Stimulated activated effector memory CD8-positive, alpha-beta T cell treated with anti-CD3 and anti-CD28 coated beads, Interleukin-12 subunit alpha, Interleukin-12 subunit beta, amount 100 ng/mL, for 72 hours (primary cell): ENCODE results near the gene HNRNPA2B1.
A peak's percentile ranks its signal among the peaks of the same experiment; 100 is the strongest.
"Not testable (repeated sequence)": the region's sequence is repeated elsewhere in the genome, so short reads cannot be mapped to it uniquely, and the experiment has no call there.

Source experiments
- ATAC-seq: fragments of 150-1000 bp; cut with Tn5 transposase; 2 replicates; pipeline ENCODE4 v1.10.0; 2021
- DNase-seq, 2 donors: peaks; one replicate each; pipeline ENCODE4 v3.0.0; 2021 to 2022; ENCODE audit warnings: low spot score in 2 of 2
- H3K27ac Mint-ChIP-seq: one replicate; pipeline ENCODE4 v1.8.0; 2022; ENCODE audit warnings: mild to moderate bottlenecking, mixed read lengths
- H3K36me3 Mint-ChIP-seq: one replicate; pipeline ENCODE4 v1.8.0; 2022; ENCODE audit warnings: mild to moderate bottlenecking, mixed read lengths
- H3K4me1 Mint-ChIP-seq: one replicate; pipeline ENCODE4 v1.8.0; 2022; ENCODE audit warnings: mixed read lengths
- H3K4me3 Mint-ChIP-seq: one replicate; pipeline ENCODE4 v1.8.0; 2022; ENCODE audit warnings: mild to moderate bottlenecking, mixed read lengths
- H3K9me3 Mint-ChIP-seq: one replicate; pipeline ENCODE4 v1.8.0; 2022; ENCODE audit warnings: mixed read lengths

The HNRNPA2B1 gene

GRCh38 chr7:26167303-26167934, 33.1 kb downstream of the HNRNPA2B1 start:
- peak overlapping the region; percentile 58 for H3K4me3 Mint-ChIP-seq
- DNase-seq (no peak), ATAC-seq (peak; percentile 89)
- H3K36me3 Mint-ChIP-seq, result peaks cover 29% of the 10 kb centered on the region
- H3K27ac Mint-ChIP-seq, result peak overlapping the region; percentile 92
- no peaks in the 10 kb centered on the region for H3K9me3 Mint-ChIP-seq
- peaks cover 31% of the 10 kb centered on the region for H3K4me1 Mint-ChIP-seq

- peak; percentile 93 for ATAC-seq
- peaks cover 24% of the 10 kb centered on the region for H3K36me3 Mint-ChIP-seq
- peak in 1 of 2 donors; percentile 62 for DNase-seq
Measured at GRCh38 chr7:26166684-26167266, 33.8 kb downstream of the HNRNPA2B1 start.

GRCh38 chr7:26165950-26166683, 34.4 kb downstream of the HNRNPA2B1 start:
- Mint-ChIP-seq H3K4me1 (peaks cover 31% of the 10 kb centered on the region), H3K9me3 (no peaks in the 10 kb centered on the region)
- no peak for ATAC-seq

More at GRCh38 chr7:26166684-26167266, 33.8 kb downstream of the HNRNPA2B1 start:
- Mint-ChIP-seq H3K4me3 (peak overlapping the region; percentile 58), H3K9me3 (no peaks in the 10 kb centered on the region), H3K27ac (peak overlapping the region; percentile 92), H3K4me1 (peaks cover 31% of the 10 kb centered on the region)

GRCh38 chr7:26163804-26164203, 36.7 kb downstream of the HNRNPA2B1 start:
- Mint-ChIP-seq H3K4me1 (peaks cover 45% of the 10 kb centered on the region), H3K36me3 (peaks cover 14% of the 10 kb centered on the region)
- not testable (repeated sequence) for H3K9me3 Mint-ChIP-seq, ATAC-seq, DNase-seq, H3K27ac Mint-ChIP-seq, H3K4me3 Mint-ChIP-seq

More at GRCh38 chr7:26165950-26166683, 34.4 kb downstream of the HNRNPA2B1 start:
- Mint-ChIP-seq H3K4me3 (peak overlapping the region; percentile 58), H3K27ac (peak overlapping the region; percentile 92), H3K36me3 (peaks cover 18% of the 10 kb centered on the region)
- DNase-seq, result no peak

- no peaks in the 10 kb centered on the region for H3K9me3 Mint-ChIP-seq
- no peak overlapping the region for H3K27ac Mint-ChIP-seq
- H3K36me3 Mint-ChIP-seq, result peaks cover 24% of the 10 kb centered on the region
- DNase-seq (no peak), ATAC-seq (no peak)
- H3K4me1 Mint-ChIP-seq, result peaks cover 52% of the 10 kb centered on the region
- H3K4me3 Mint-ChIP-seq, result no peak overlapping the region
Measured at GRCh38 chr7:26162431-26162830, 38.1 kb downstream of the HNRNPA2B1 start.

- ATAC-seq, result no peak
- Mint-ChIP-seq H3K4me3 (no peak overlapping the region), H3K4me1 (peaks cover 50% of the 10 kb centered on the region), H3K27ac (no peak overlapping the region), H3K9me3 (no peaks in the 10 kb centered on the region), H3K36me3 (peaks cover 29% of the 10 kb centered on the region)
- DNase-seq, result no peak
Measured at GRCh38 chr7:26160896-26161295, 39.6 kb downstream of the HNRNPA2B1 start.

GRCh38 chr7:26159243-26159642, 41.3 kb downstream of the HNRNPA2B1 start:
- H3K27ac Mint-ChIP-seq, result peak overlapping the region; percentile 72
- DNase-seq (no peak), ATAC-seq (no peak)
- H3K36me3 Mint-ChIP-seq, result peaks cover 33% of the 10 kb centered on the region
- H3K4me1 Mint-ChIP-seq, result peaks cover 65% of the 10 kb centered on the region
- no peaks in the 10 kb centered on the region for H3K9me3 Mint-ChIP-seq
- H3K4me3 Mint-ChIP-seq, result no peak overlapping the region

- no peak for ATAC-seq
- peaks cover 72% of the 10 kb centered on the region for H3K4me1 Mint-ChIP-seq
- peak overlapping the region; percentile 98 for H3K4me3 Mint-ChIP-seq
Measured at GRCh38 chr7:26157520-26158105, 42.9 kb downstream of the HNRNPA2B1 start.

GRCh38 chr7:26156451-26157420, 43.8 kb downstream of the HNRNPA2B1 start:
- peak overlapping the region; percentile 72 for H3K27ac Mint-ChIP-seq
- DNase-seq, result peak in 1 of 2 donors; percentile 74

More at GRCh38 chr7:26157520-26158105, 42.9 kb downstream of the HNRNPA2B1 start:
- DNase-seq, result no peak
- Mint-ChIP-seq H3K27ac (peak overlapping the region; percentile 72), H3K9me3 (no peaks in the 10 kb centered on the region), H3K36me3 (peaks cover 41% of the 10 kb centered on the region)

GRCh38 chr7:26155531-26156375, 44.8 kb downstream of the HNRNPA2B1 start:
- Mint-ChIP-seq H3K4me3 (peak overlapping the region; percentile 98), H3K4me1 (peaks cover 85% of the 10 kb centered on the region), H3K36me3 (peaks cover 35% of the 10 kb centered on the region), H3K27ac (peak overlapping the region; percentile 72), H3K9me3 (no peaks in the 10 kb centered on the region)
- no peak for ATAC-seq
- DNase-seq, result no peak

More at GRCh38 chr7:26156451-26157420, 43.8 kb downstream of the HNRNPA2B1 start:
- Mint-ChIP-seq H3K36me3 (peaks cover 39% of the 10 kb centered on the region), H3K4me3 (peak overlapping the region; percentile 98), H3K9me3 (no peaks in the 10 kb centered on the region), H3K4me1 (peaks cover 75% of the 10 kb centered on the region)
- ATAC-seq, result peak; percentile 69

GRCh38 chr7:26153823-26154783, 46.4 kb downstream of the HNRNPA2B1 start:
- peak overlapping the region; percentile 72 for H3K27ac Mint-ChIP-seq
- ATAC-seq (peak; percentile 38), DNase-seq (peak in 1 of 2 donors; percentile 63)

GRCh38 chr7:26153241-26153822, 47.2 kb downstream of the HNRNPA2B1 start:
- H3K9me3 Mint-ChIP-seq, result no peaks in the 10 kb centered on the region
- DNase-seq, result peak in 1 of 2 donors; percentile 75

More at GRCh38 chr7:26153823-26154783, 46.4 kb downstream of the HNRNPA2B1 start:
- Mint-ChIP-seq H3K4me3 (peak overlapping the region; percentile 98), H3K4me1 (peaks cover 77% of the 10 kb centered on the region), H3K9me3 (no peaks in the 10 kb centered on the region), H3K36me3 (peaks cover 33% of the 10 kb centered on the region)

More at GRCh38 chr7:26153241-26153822, 47.2 kb downstream of the HNRNPA2B1 start:
- peak; percentile 31 for ATAC-seq
- H3K36me3 Mint-ChIP-seq, result peaks cover 32% of the 10 kb centered on the region
- H3K4me3 Mint-ChIP-seq, result peak overlapping the region; percentile 98
- peak overlapping the region; percentile 72 for H3K27ac Mint-ChIP-seq
- peaks cover 69% of the 10 kb centered on the region for H3K4me1 Mint-ChIP-seq
